ENCODE data around the gene HCFC1R1. TPM values are rescaled to one million over a fixed set of nuclear protein-coding genes. Genes with fewer than 3 reads are reported as not detected.
"Not testable (repeated sequence)": the region's sequence is repeated elsewhere in the genome, so short reads cannot be mapped to it uniquely, and the experiment has no call there.

HCFC1R1 gene, protein sequence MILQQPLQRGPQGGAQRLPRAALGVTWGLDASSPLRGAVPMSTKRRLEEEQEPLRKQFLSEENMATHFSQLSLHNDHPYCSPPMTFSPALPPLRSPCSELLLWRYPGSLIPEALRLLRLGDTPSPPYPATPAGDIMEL
- polyA plus RNA-seq (ENCODE audit: low read depth in 6 of 6), result 10 to 100 TPM in 5 of 6 donors, 1 to 10 TPM in 1; 7.6 to 21.4 (median 15.4) TPM

- peak within 1 kb of the TSS; percentile 82 to 97 (median 95) for H3K4me3 Mint-ChIP-seq
- DNase-seq (peak; percentile 94), ATAC-seq (ENCODE audit: low read depth in 2 of 2) (peak; percentile 86 to 87)
- no peaks in the 10 kb centered on the region for H3K9me3 Mint-ChIP-seq
- no peaks in the 10 kb centered on the region for H3K36me3 Mint-ChIP-seq
- peak within 1 kb of the TSS; percentile 76 to 99 (median 96) for H3K27ac Mint-ChIP-seq
- peaks cover 4 to 9% (median 5%) of the 10 kb centered on the region in 3 donors for H3K27me3 Mint-ChIP-seq
- H3K4me1 Mint-ChIP-seq, result peaks cover 41 to 62% (median 53%) of the 10 kb centered on the region in 3 donors
Observed at GRCh38 chr16:3023669-3024478, at the start of gene HCFC1R1, which contains the start of gene THOC6. TSS of gene HCFC1R1 (minus strand) at chr16:3023942. CDS start at chr16:3023941, 1 bp downstream. TSS of gene THOC6 (plus strand) at chr16:3024035. CDS start at chr16:3024327, 292 bp downstream.

GRCh38 chr16:3073448-3073847, 49.7 kb upstream of the HCFC1R1 start:
- Mint-ChIP-seq H3K36me3 (peaks cover 0 to 6% of the 10 kb centered on the region in 2 donors), H3K4me1 (peaks cover 26 to 50% (median 33%) of the 10 kb centered on the region in 3 donors), H3K27me3 (peaks cover 0 to 9% (median 0%) of the 10 kb centered on the region in 3 donors), H3K4me3 (peak overlapping the region in 4 of 8 donors; percentile 19 to 77 (median 42)), H3K9me3 (peaks cover 0 to 12% (median 2%) of the 10 kb centered on the region in 7 donors), H3K27ac (peak overlapping the region in 1 of 6 donors; percentile 18)
- DNase-seq (no peak), ATAC-seq (ENCODE audit: low read depth in 2 of 2) (no peak)

DNA sequence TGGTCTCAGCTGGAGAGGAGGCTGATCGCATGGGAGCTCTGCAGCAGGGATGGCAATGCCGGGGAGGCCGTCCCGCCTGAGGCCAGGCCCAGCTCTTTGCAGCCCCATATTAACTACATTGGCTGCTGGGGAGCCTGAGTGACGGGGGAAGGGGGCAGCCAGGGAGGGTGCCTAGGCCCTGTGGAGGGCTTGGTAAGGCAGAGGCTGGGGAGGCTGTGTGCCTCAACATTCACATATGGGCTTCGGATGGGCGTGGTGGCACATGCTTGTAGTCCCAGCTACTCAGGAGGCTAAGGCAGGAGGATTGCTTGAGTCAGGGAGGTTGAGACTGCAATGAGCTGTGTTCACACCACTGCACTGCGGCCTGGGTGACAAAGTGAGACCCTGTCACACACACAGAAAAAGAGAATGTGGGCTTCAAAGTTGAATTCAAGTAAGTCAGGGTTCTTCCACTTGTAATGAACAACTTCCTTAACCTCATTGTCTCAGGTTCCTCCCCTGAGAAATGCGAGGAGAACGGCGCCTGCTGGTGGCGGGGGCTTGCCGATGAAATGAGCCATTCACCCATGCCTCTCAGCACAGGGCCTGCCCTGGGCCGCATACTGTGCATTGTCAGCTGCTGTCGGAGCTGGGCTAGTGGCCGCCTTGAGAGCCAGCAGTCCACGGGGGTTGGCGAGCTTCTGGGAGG, 49.0 kb upstream of the HCFC1R1 start:
- not testable (repeated sequence) for ATAC-seq (ENCODE audit: low read depth in 2 of 2); H3K36me3 Mint-ChIP-seq; DNase-seq; H3K27ac Mint-ChIP-seq; H3K27me3 Mint-ChIP-seq
- peaks cover 0 to 12% (median 0%) of the 10 kb centered on the region in 7 donors for H3K9me3 Mint-ChIP-seq
- H3K4me3 Mint-ChIP-seq, result peak overlapping the region in 2 of 8 donors; percentile 41 to 58
- H3K4me1 Mint-ChIP-seq, result peaks cover 26 to 52% (median 33%) of the 10 kb centered on the region in 3 donors

DNA sequence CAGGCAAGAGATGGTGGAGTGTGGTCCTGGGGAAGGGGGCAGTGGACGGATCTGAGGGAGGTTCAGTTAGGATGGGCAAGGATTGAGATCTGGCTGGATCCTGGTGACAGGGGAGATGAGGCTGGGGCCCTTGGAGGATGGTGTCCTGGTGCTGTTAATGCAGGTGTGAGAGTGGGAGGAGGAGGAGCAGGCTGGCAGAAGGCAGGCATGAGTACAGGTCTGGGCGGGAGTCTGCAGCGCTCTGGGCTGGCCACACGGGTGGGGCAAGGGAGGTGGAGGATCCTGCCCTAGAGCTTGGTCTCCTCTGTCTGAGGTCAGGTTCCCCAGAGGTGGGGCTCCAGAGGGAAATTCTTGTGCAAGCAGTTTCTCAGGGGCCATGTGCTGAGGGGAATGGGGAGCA, 48.4 kb upstream of the HCFC1R1 start:
- ATAC-seq (ENCODE audit: low read depth in 2 of 2); H3K4me3 Mint-ChIP-seq; H3K36me3 Mint-ChIP-seq; H3K27me3 Mint-ChIP-seq; H3K27ac Mint-ChIP-seq; H3K9me3 Mint-ChIP-seq; DNase-seq: not testable (repeated sequence)
- H3K4me1 Mint-ChIP-seq, result peaks cover 26 to 56% (median 33%) of the 10 kb centered on the region in 3 donors

DNA sequence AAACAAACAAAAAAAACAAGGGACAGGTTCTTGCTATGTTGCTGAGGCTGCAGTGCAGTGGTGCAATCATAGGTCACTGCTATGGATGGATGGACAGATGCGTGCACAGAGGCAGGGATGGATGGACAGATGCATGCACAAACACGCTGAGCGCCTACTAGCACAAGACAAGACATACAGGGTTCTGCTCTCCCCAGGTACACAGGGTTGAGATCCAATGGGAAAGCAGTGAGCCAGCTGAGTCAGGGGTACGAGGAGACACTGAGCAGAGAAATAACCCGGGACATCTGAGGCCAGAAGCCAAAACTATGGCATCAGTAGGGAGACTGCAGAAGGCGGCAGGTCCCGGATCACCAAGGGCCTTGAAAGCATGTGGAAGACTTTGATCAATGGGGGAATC, 47.9 kb upstream of the HCFC1R1 start:
- Mint-ChIP-seq H3K27me3 (peaks cover 0 to 9% (median 0%) of the 10 kb centered on the region in 3 donors), H3K4me3 (peak overlapping the region in 1 of 8 donors; percentile 61), H3K9me3 (peaks cover 0 to 2% (median 0%) of the 10 kb centered on the region in 7 donors), H3K27ac (no peak overlapping the region), H3K36me3 (no peaks in the 10 kb centered on the region), H3K4me1 (peaks cover 26 to 52% (median 33%) of the 10 kb centered on the region in 3 donors)
- DNase-seq, result no peak
- ATAC-seq (ENCODE audit: low read depth in 2 of 2), result no peak

DNA sequence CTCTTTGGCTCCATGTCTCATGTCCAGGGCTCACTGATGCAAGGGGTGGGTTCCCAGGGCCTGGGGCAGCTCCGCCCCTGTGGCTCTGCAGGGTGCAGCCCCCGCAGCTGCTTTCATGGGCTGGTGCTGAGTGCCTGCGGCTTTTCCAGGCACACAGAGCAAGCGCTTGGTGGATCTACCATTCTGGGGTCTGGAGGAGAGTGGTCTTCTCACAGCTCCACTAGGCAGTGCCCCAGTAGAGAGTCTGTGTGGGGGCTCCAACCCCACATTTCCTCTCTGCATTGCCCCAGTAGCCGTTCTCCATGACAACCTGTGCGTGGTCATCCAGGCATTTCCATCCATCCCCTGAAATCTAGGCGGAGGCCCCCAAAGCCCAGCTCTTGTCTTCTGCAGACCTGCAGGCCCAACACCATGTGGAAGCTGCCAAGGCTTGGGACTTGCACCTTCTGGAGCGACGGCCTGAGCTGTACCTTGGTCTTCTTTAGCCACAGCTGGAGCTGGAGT, 46.9 kb upstream of the HCFC1R1 start:
- Mint-ChIP-seq H3K4me3 (no peak overlapping the region), H3K4me1 (peaks cover 26 to 42% (median 33%) of the 10 kb centered on the region in 3 donors), H3K9me3 (no peaks in the 10 kb centered on the region), H3K27ac (no peak overlapping the region), H3K27me3 (peaks cover 0 to 10% (median 0%) of the 10 kb centered on the region in 3 donors), H3K36me3 (no peaks in the 10 kb centered on the region)
- no peak for ATAC-seq (ENCODE audit: low read depth in 2 of 2)
- DNase-seq, result no peak

GRCh38 chr16:3069146-3069545, 45.4 kb upstream of the HCFC1R1 start:
- not testable (repeated sequence) for H3K27ac Mint-ChIP-seq; DNase-seq; ATAC-seq (ENCODE audit: low read depth in 2 of 2); H3K4me3 Mint-ChIP-seq; H3K9me3 Mint-ChIP-seq; H3K36me3 Mint-ChIP-seq
- Mint-ChIP-seq H3K4me1 (peaks cover 17 to 27% (median 19%) of the 10 kb centered on the region in 3 donors), H3K27me3 (peaks cover 0 to 15% (median 0%) of the 10 kb centered on the region in 3 donors)

DNA sequence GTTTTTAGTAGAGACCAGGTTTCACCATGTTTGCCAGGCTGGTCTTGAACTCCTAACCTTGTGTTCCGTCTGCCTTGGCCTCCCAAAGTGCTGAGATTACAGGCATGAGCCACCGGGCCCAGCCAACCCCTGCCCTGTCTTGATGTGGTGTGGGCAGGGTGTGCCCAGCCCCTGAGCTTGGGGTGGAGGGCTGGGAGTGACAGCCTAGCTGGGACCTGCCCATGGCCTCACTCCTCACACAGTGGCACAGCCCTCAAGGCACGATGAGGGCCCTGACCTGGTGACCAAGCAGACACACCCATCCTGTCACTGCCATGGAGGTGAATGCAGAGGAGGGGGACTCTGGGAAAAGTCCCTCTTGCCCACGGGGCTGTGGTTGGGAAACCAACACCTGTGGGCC, 44.7 kb upstream of the HCFC1R1 start:
- Mint-ChIP-seq H3K27ac (no peak overlapping the region), H3K4me3 (no peak overlapping the region), H3K36me3 (no peaks in the 10 kb centered on the region), H3K9me3 (no peaks in the 10 kb centered on the region), H3K27me3 (peaks cover 0 to 9% (median 0%) of the 10 kb centered on the region in 3 donors), H3K4me1 (peaks cover 10 to 20% (median 12%) of the 10 kb centered on the region in 3 donors)
- no peak for ATAC-seq (ENCODE audit: low read depth in 2 of 2)
- DNase-seq, result no peak

- Mint-ChIP-seq H3K36me3 (no peaks in the 10 kb centered on the region), H3K4me3 (no peak overlapping the region), H3K27me3 (peaks cover 0 to 14% (median 0%) of the 10 kb centered on the region in 3 donors), H3K9me3 (no peaks in the 10 kb centered on the region), H3K27ac (no peak overlapping the region), H3K4me1 (peaks cover 3 to 9% (median 4%) of the 10 kb centered on the region in 3 donors)
- ATAC-seq (ENCODE audit: low read depth in 2 of 2), result no peak
- DNase-seq, result no peak
Observed at GRCh38 chr16:3066440-3066748, 42.7 kb upstream of the HCFC1R1 start.

DNA sequence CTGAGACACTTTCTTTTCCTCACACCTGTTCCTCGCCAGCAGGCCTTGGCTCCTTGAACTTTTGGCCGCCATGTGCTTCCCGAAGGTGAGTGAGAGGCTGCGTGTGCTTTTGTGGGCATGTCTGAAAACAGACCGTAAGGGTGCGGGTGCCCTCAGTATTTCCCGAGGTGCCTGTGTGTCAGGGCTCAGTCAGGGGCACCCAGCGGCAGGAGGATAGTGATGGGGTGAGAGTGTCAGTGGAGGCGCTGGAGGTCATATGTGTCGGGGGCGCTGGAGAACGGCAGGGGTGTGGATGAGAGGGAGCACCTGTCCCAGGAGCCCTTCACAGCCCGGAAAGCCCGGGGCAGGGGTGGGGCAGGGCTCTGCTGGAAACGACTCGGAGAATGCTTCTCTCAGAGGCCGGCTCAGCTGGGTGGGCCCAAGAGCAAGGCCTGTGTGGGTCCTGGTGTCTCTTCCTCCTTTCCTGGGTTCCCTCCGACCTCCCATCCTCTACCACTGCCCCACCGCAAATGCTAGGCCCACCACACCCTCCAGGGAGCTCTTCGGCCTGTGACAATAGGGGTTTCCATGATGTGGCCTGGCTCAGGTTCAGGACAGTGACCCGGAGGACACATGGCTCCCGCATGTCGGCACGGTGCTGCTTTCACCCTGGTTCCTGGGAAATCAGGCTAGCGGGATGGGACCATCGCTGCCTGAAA, 42.1 kb upstream of the HCFC1R1 start:
- DNase-seq, result no peak
- Mint-ChIP-seq H3K4me3 (no peak overlapping the region), H3K4me1 (peaks cover 0 to 8% (median 4%) of the 10 kb centered on the region in 3 donors), H3K27me3 (peaks cover 0 to 14% (median 0%) of the 10 kb centered on the region in 3 donors), H3K36me3 (no peaks in the 10 kb centered on the region), H3K27ac (peak overlapping the region in 2 of 6 donors; percentile 69 to 89), H3K9me3 (no peaks in the 10 kb centered on the region)
- ATAC-seq (ENCODE audit: low read depth in 2 of 2), result no peak

GRCh38 chr16:3065069-3065741, 41.5 kb upstream of the HCFC1R1 start, which contains the start of gene IL32:
TSS of gene IL32 (plus strand) at chr16:3065640. CDS start at chr16:3065812, 172 bp downstream.
- no peaks in the 10 kb centered on the region for H3K36me3 Mint-ChIP-seq
- H3K9me3 Mint-ChIP-seq, result no peaks in the 10 kb centered on the region
- peaks cover 0 to 14% (median 0%) of the 10 kb centered on the region in 3 donors for H3K27me3 Mint-ChIP-seq
- H3K4me1 Mint-ChIP-seq, result peaks cover 0 to 8% (median 4%) of the 10 kb centered on the region in 3 donors
- DNase-seq (no peak), ATAC-seq (ENCODE audit: low read depth in 2 of 2) (no peak)
- H3K27ac Mint-ChIP-seq, result peak within 1 kb of the TSS in 3 of 6 donors; percentile 69 to 89 (median 75)
- no peak within 1 kb of the TSS for H3K4me3 Mint-ChIP-seq
